GM12878 (cell line): ENCODE measurements around the gene SNAPIN. TPM values are rescaled to one million over a fixed set of nuclear protein-coding genes. Genes with fewer than 3 reads are reported as not detected.

Experiments used
- BACH1 ChIP-seq: fragments of 450-650 bp; IDR thresholded peaks from 2 replicates; pipeline ENCODE4 v1.6.1; 2017; ENCODE audit warnings: mild to moderate bottlenecking, borderline replicate concordance
- BCLAF1 ChIP-seq: fragments of 450-650 bp; IDR thresholded peaks from 2 replicates; pipeline ENCODE4 v1.6.1; 2017; ENCODE audit warnings: antibody characterized with exemption, mild to moderate bottlenecking, moderate library complexity
- BRCA1 ChIP-seq: IDR thresholded peaks from 2 replicates; pipeline ENCODE4 v1.6.1; 2011; ENCODE audit warnings: low read depth, low read length, improper control_type of control experiment
- E4F1 ChIP-seq: fragments of 450-650 bp; IDR thresholded peaks from 2 replicates; pipeline ENCODE4 v1.6.1; 2018; ENCODE audit warnings: borderline replicate concordance, mild to moderate bottlenecking; ENCODE audit not compliant: partially characterized antibody
- ETV6 ChIP-seq, 2 experiments: fragments of 450-650 bp in 1 of 2; IDR thresholded peaks in 1 of 2; conservative IDR thresholded peaks in 1 of 2; 2 replicates each; pipeline ENCODE4 v1.6.1; 2014; ENCODE audit warnings: antibody characterized with exemption in 1 of 2, borderline replicate concordance in 1 of 2, low read depth in 1 of 2, mild to moderate bottlenecking in 1 of 2, moderate library complexity in 1 of 2
- IRF5 ChIP-seq: fragments of 450-650 bp; IDR thresholded peaks from 2 replicates; pipeline ENCODE4 v1.6.1; 2017; ENCODE audit warnings: borderline replicate concordance
- MXI1 ChIP-seq: fragments of 150-350 bp; IDR thresholded peaks from 2 replicates; pipeline ENCODE4 v1.6.1; 2011; ENCODE audit warnings: low read depth, mild to moderate bottlenecking, inconsistent platforms, low read length, improper control_type of control experiment
- MYC ChIP-seq: IDR thresholded peaks from 2 replicates; pipeline ENCODE4 v1.6.1; 2011; ENCODE audit warnings: mild to moderate bottlenecking, low read length, moderate library complexity, inconsistent platforms; ENCODE audit not compliant: insufficient read depth, insufficient replicate concordance, insufficient read length, severe bottlenecking
- NBN ChIP-seq: fragments of 450-650 bp; IDR thresholded peaks from 2 replicates; pipeline ENCODE4 v1.6.1; 2016
- RBBP5 ChIP-seq: fragments of 200-600 bp; sonication (generic); conservative IDR thresholded peaks from 2 replicates; pipeline ENCODE4 v1.6.1; 2016
- ZBTB33 ChIP-seq: fragments of 450-650 bp; IDR thresholded peaks from 2 replicates; pipeline ENCODE4 v1.6.1; 2017; ENCODE audit warnings: mild to moderate bottlenecking
- ZNF384 ChIP-seq: IDR thresholded peaks from 2 replicates; pipeline ENCODE4 v1.6.1; 2012; ENCODE audit warnings: low read depth, mild to moderate bottlenecking, low read length, improper control_type of control experiment, borderline replicate concordance
- ZNF687 ChIP-seq: fragments of 450-650 bp; IDR thresholded peaks from 2 replicates; pipeline ENCODE4 v1.6.1; 2017; ENCODE audit warnings: mild to moderate bottlenecking, moderate library complexity
- polyA plus RNA-seq, 11 experiments: library from polyadenylated mRNA; depleted of rRNA in 4 of 11; unstranded in 6 of 11; stranded (reverse) in 5 of 11; fragments of >200 nt; fragmentation: Nextera tagmentation in 4 of 11; fragmentation: Illumina TruSeq in 1 of 11; extraction: Ambion mirVana in 4 of 11; extraction: Trizol in 1 of 11; gene quantifications; 1 replicate in 1 of 11; 2 replicates in 10 of 11; pipeline versions ENCODE4 v1.2.1 to v1.2.3, GENCODE V29; 2011 to 2016; ENCODE audit warnings: inconsistent platforms in 2 of 11, missing spikeins in 2 of 11, low read depth in 1 of 11
- total RNA-seq, 4 experiments: library from RNA; depleted of rRNA in 3 of 4; stranded (reverse); fragments of >200 nt in 3 of 4; fragmentation: Illumina TruSeq in 1 of 4; extraction: Trizol in 1 of 4; gene quantifications; 2 replicates each; pipeline versions ENCODE4 v1.2.1 to v1.2.3, GENCODE V29; 2013 to 2021

Gene SNAPIN
- total and polyA plus RNA-seq, 10 of the 15 experiments (the other 5 are each of a cell fraction or from before 2014, with no cell fraction given): 12.4 to 78.1 (median 38.6) TPM

- TF ChIP-seq E4F1 (no peak), BCLAF1 (no peak), MXI1 (no peak), RBBP5 (no peak), ZNF687 (0 out of 2 replicates have a peak, but pooled peaks have one; percentile 26), BRCA1 (no peak), ZBTB33 (no peak), BACH1 (no peak), IRF5 (no peak), ZNF384 (no peak), NBN (0 out of 2 replicates have a peak, but pooled peaks have one; percentile 43), MYC (no peak), ETV6 (conservative IDR thresholded peaks at IDR 0.05 in 1 of 2, IDR thresholded peaks at IDR 0.05 in 1 of 2; ENCODE audit: borderline replicate concordance in 1 of 2, low read depth in 1 of 2) (no peak)
Observed at GRCh38 chr1:153679337-153680119, 21.0 kb downstream of the SNAPIN start (continued).
